Nephron progenitor cell (in vitro differentiated cells): Measurements from ENCODE around the gene SBNO2.

Experiments used
- DNase-seq: peaks from one replicate; pipeline ENCODE4 v3.0.0; 2021
- H3K27ac Mint-ChIP-seq: 2 replicates; pipeline ENCODE4 v1.8.0; 2021; ENCODE audit warnings: mild to moderate bottlenecking, moderate library complexity, mixed read lengths
- H3K27me3 Mint-ChIP-seq: 2 replicates; pipeline ENCODE4 v1.8.0; 2021; ENCODE audit warnings: mild to moderate bottlenecking, low read depth, mixed read lengths; ENCODE audit not compliant: poor library complexity
- H3K36me3 Mint-ChIP-seq: 2 replicates; pipeline ENCODE4 v1.8.0; 2021; ENCODE audit warnings: low read depth, mixed read lengths
- H3K4me1 Mint-ChIP-seq: 2 replicates; pipeline ENCODE4 v1.8.0; 2021; ENCODE audit warnings: mixed read lengths
- H3K4me3 Mint-ChIP-seq: 2 replicates; pipeline ENCODE4 v1.8.0; 2021; ENCODE audit warnings: mild to moderate bottlenecking, moderate library complexity, mixed read lengths
- H3K9me3 Mint-ChIP-seq: 2 replicates; pipeline ENCODE4 v1.8.0; 2021; ENCODE audit warnings: mild to moderate bottlenecking, moderate library complexity, mixed read lengths
- CTCF ChIP-seq: fragments of 200-600 bp; sonication (generic); IDR thresholded peaks from 2 replicates; pipeline ENCODE4 v1.5.0; 2021; ENCODE audit warnings: antibody characterized with exemption

The SBNO2 gene

GRCh38 chr19:1113030-1113985 lies 60.8 kb downstream of the SBNO2 start:
- H3K27ac Mint-ChIP-seq = no peak overlapping the region
- H3K36me3 Mint-ChIP-seq = peaks cover 4% of the 10 kb centered on the region
- H3K27me3 Mint-ChIP-seq = no peaks in the 10 kb centered on the region

GRCh38 chr19:1112268-1113029 lies 61.6 kb downstream of the SBNO2 start:
- Mint-ChIP-seq H3K27me3 (no peaks in the 10 kb centered on the region), H3K4me3 (no peak overlapping the region), H3K9me3 (no peaks in the 10 kb centered on the region), H3K4me1 (no peaks in the 10 kb centered on the region), H3K36me3 (no peaks in the 10 kb centered on the region), H3K27ac (no peak overlapping the region)
- TF ChIP-seq CTCF = no peak
- peak; percentile 69 for DNase-seq

More at GRCh38 chr19:1113030-1113985, 60.8 kb downstream of the SBNO2 start:
- peak; percentile 99 for DNase-seq
- Mint-ChIP-seq H3K9me3 (no peaks in the 10 kb centered on the region), H3K4me1 (no peaks in the 10 kb centered on the region), H3K4me3 (no peak overlapping the region)
- TF ChIP-seq CTCF = peak; percentile 89

DNA sequence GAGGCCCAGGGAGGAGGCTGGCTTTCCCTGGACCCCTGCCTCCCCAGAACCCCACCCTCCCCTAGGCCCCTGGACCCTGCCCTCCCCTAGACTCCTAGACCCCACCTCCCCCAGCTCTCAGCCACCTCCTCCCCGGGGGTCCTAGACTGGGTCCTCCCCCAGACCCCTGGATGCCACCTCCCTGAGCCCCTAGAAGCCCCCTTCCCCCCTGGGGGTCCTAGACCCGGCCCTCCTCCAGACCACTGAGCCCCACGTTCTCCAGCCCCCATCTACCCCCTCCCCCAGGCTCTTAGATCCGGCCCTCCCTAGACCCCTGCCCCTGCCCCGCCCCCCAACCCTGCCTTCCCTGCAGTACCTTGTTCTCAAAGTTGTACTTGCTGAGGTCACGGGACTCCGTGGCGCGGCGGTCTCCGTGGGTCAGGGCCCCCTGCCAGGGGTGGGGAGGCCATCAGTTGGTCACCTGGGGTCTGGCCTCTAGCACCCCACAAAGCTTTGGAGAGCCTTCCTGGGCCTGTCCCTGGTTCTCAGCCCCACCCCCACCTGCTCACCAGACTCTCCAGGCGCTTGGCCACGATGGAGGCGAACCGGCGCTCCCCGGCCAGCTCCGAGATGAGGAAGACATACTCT lies 62.3 kb downstream of the SBNO2 start:
- TF ChIP-seq CTCF = no peak
- H3K27me3 Mint-ChIP-seq = no peaks in the 10 kb centered on the region
- H3K4me3 Mint-ChIP-seq = no peak overlapping the region
- H3K9me3 Mint-ChIP-seq = no peaks in the 10 kb centered on the region
- no peak for DNase-seq
- no peaks in the 10 kb centered on the region for H3K36me3 Mint-ChIP-seq
- H3K4me1 Mint-ChIP-seq = no peaks in the 10 kb centered on the region
- H3K27ac Mint-ChIP-seq = no peak overlapping the region

GRCh38 chr19:1110809-1111640 lies 63.0 kb downstream of the SBNO2 start:
- H3K27ac Mint-ChIP-seq = no peak overlapping the region
- peaks cover 1% of the 10 kb centered on the region for H3K4me1 Mint-ChIP-seq
- H3K9me3 Mint-ChIP-seq = no peaks in the 10 kb centered on the region
- DNase-seq = no peak
- H3K4me3 Mint-ChIP-seq = no peak overlapping the region
- TF ChIP-seq CTCF = no peak
- no peaks in the 10 kb centered on the region for H3K27me3 Mint-ChIP-seq
- no peaks in the 10 kb centered on the region for H3K36me3 Mint-ChIP-seq
